SJCRH30 (cell line): ENCODE results near the gene TBX4. TPM values are rescaled to one million over a fixed set of nuclear protein-coding genes. Genes with fewer than 3 reads are reported as not detected.
A peak's percentile ranks its signal among the peaks of the same experiment; 100 is the strongest.
"Not testable (repeated sequence)": the region's sequence is repeated elsewhere in the genome, so short reads cannot be mapped to it uniquely, and the experiment has no call there.

Experiments
- DNase-seq, 2 experiments: peaks; one replicate each; pipeline ENCODE4 v3.0.0-alpha.2; 2015 to 2020
- H3K27ac ChIP-seq: fragments of 250-450 bp; sonication (Bioruptor Pico); 2 replicates; pipeline ENCODE4 v1.5.1; 2020; ENCODE audit warnings: mild to moderate bottlenecking, moderate library complexity
- H3K27me3 ChIP-seq: fragments of 250-450 bp; sonication (Bioruptor Pico); 2 replicates; pipeline ENCODE4 v1.5.1; 2020; ENCODE audit warnings: mild to moderate bottlenecking, moderate library complexity
- H3K36me3 ChIP-seq: fragments of 250-450 bp; sonication (Bioruptor Pico); 2 replicates; pipeline ENCODE4 v1.5.1; 2020; ENCODE audit warnings: mild to moderate bottlenecking, moderate library complexity
- H3K4me1 ChIP-seq: fragments of 250-450 bp; sonication (Bioruptor Pico); 2 replicates; pipeline ENCODE4 v1.5.1; 2020; ENCODE audit warnings: mild to moderate bottlenecking, moderate library complexity
- H3K4me3 ChIP-seq: fragments of 250-450 bp; sonication (Bioruptor Pico); 2 replicates; pipeline ENCODE4 v1.5.1; 2020; ENCODE audit warnings: mild to moderate bottlenecking, moderate library complexity
- H3K9me3 ChIP-seq: fragments of 250-450 bp; sonication (Bioruptor Pico); replicated peaks from 2 replicates; pipeline ENCODE4 v1.5.1; 2020; ENCODE audit warnings: mild to moderate bottlenecking, moderate library complexity
- total RNA-seq: library from RNA; depleted of rRNA; stranded (reverse); fragments of >200 nt; shearing (Covaris generic); gene quantifications from 2 replicates; pipeline ENCODE4 v1.2.3, GENCODE V29; 2014

Gene TBX4
- total RNA-seq, 1 experiment from 2014 or later: 0.42 TPM

GRCh38 chr17:61493830-61494324 lies 41.7 kb downstream of the TBX4 start:
- H3K27me3 ChIP-seq, H3K4me1 ChIP-seq, DNase-seq, H3K36me3 ChIP-seq, H3K9me3 ChIP-seq, H3K27ac ChIP-seq, H3K4me3 ChIP-seq: not testable (repeated sequence)

GRCh38 chr17:61494325-61495160 lies 42.3 kb downstream of the TBX4 start:
- Histone ChIP-seq H3K9me3 (no peaks in the 10 kb centered on the region), H3K27ac (peak overlapping the region; percentile 98), H3K4me3 (peak overlapping the region; percentile 65), H3K4me1 (peaks cover 9% of the 10 kb centered on the region), H3K27me3 (no peaks in the 10 kb centered on the region), H3K36me3 (no peaks in the 10 kb centered on the region)
- DNase-seq: no peak

- Histone ChIP-seq H3K4me3 (peak overlapping the region; percentile 65), H3K9me3 (no peaks in the 10 kb centered on the region), H3K27ac (peak overlapping the region; percentile 98), H3K27me3 (no peaks in the 10 kb centered on the region), H3K36me3 (no peaks in the 10 kb centered on the region), H3K4me1 (peaks cover 9% of the 10 kb centered on the region)
- peak; percentile 94 to 96 for DNase-seq
These were observed 43.1 kb downstream of the TBX4 start for GRCh38 chr17:61495161-61495857.

GRCh38 chr17:61496174-61496956 lies 44.1 kb downstream of the TBX4 start:
- Histone ChIP-seq H3K4me1 (peaks cover 9% of the 10 kb centered on the region), H3K36me3 (no peaks in the 10 kb centered on the region), H3K27me3 (no peaks in the 10 kb centered on the region), H3K9me3 (no peaks in the 10 kb centered on the region), H3K27ac (peak overlapping the region; percentile 98), H3K4me3 (peak overlapping the region; percentile 65)
- DNase-seq: peak; percentile 49 to 70

- Histone ChIP-seq H3K36me3 (no peaks in the 10 kb centered on the region), H3K27me3 (no peaks in the 10 kb centered on the region), H3K27ac (peak overlapping the region; percentile 98)
These were observed 44.9 kb downstream of the TBX4 start for GRCh38 chr17:61496957-61497653.

GRCh38 chr17:61498042-61498994 lies 46.1 kb downstream of the TBX4 start:
- H3K36me3 ChIP-seq: no peaks in the 10 kb centered on the region
- H3K4me3 ChIP-seq: no peak overlapping the region
- no peak overlapping the region for H3K27ac ChIP-seq
- H3K27me3 ChIP-seq: no peaks in the 10 kb centered on the region
- H3K9me3 ChIP-seq: no peaks in the 10 kb centered on the region
- peaks cover 9% of the 10 kb centered on the region for H3K4me1 ChIP-seq
- no peak for DNase-seq

More at GRCh38 chr17:61496957-61497653, 44.9 kb downstream of the TBX4 start:
- Histone ChIP-seq H3K9me3 (no peaks in the 10 kb centered on the region), H3K4me1 (peaks cover 9% of the 10 kb centered on the region), H3K4me3 (peak overlapping the region; percentile 65)
- peak in 1 of 2 experiments; percentile 43 for DNase-seq

- DNase-seq: no peak
- Histone ChIP-seq H3K9me3 (no peaks in the 10 kb centered on the region), H3K27ac (no peak overlapping the region), H3K36me3 (no peaks in the 10 kb centered on the region), H3K4me1 (peaks cover 14% of the 10 kb centered on the region), H3K4me3 (no peak overlapping the region), H3K27me3 (no peaks in the 10 kb centered on the region)
These were observed 47.4 kb downstream of the TBX4 start for GRCh38 chr17:61499632-61500031.

- Histone ChIP-seq H3K4me3 (no peak overlapping the region), H3K27me3 (no peaks in the 10 kb centered on the region), H3K9me3 (no peaks in the 10 kb centered on the region), H3K36me3 (no peaks in the 10 kb centered on the region), H3K27ac (no peak overlapping the region), H3K4me1 (peaks cover 17% of the 10 kb centered on the region)
- no peak for DNase-seq
These were observed 48.1 kb downstream of the TBX4 start for GRCh38 chr17:61500287-61500686.

GRCh38 chr17:61502292-61502691 lies 50.1 kb downstream of the TBX4 start:
- H3K36me3 ChIP-seq: no peaks in the 10 kb centered on the region
- H3K27ac ChIP-seq: no peak overlapping the region
- H3K9me3 ChIP-seq: no peaks in the 10 kb centered on the region
- peaks cover 15% of the 10 kb centered on the region for H3K4me1 ChIP-seq
- no peak for DNase-seq
- no peaks in the 10 kb centered on the region for H3K27me3 ChIP-seq
- no peak overlapping the region for H3K4me3 ChIP-seq

- no peaks in the 10 kb centered on the region for H3K9me3 ChIP-seq
- H3K4me1 ChIP-seq: peaks cover 13% of the 10 kb centered on the region
- no peak for DNase-seq
- no peak overlapping the region for H3K4me3 ChIP-seq
- no peaks in the 10 kb centered on the region for H3K27me3 ChIP-seq
- peak overlapping the region; percentile 14; the same call in 1 of the 2 replicates for H3K27ac ChIP-seq
- no peaks in the 10 kb centered on the region for H3K36me3 ChIP-seq
These were observed 51.7 kb downstream of the TBX4 start for GRCh38 chr17:61503961-61504360.

GRCh38 chr17:61504697-61505096 lies 52.5 kb downstream of the TBX4 start:
- peaks cover 13% of the 10 kb centered on the region for H3K4me1 ChIP-seq

GRCh38 chr17:61505846-61506627 lies 53.8 kb downstream of the TBX4 start:
- Histone ChIP-seq H3K9me3 (no peaks in the 10 kb centered on the region), H3K4me1 (peaks cover 13% of the 10 kb centered on the region), H3K36me3 (no peaks in the 10 kb centered on the region), H3K4me3 (no peak overlapping the region), H3K27me3 (no peaks in the 10 kb centered on the region), H3K27ac (no peak overlapping the region)
- no peak for DNase-seq

More at GRCh38 chr17:61504697-61505096, 52.5 kb downstream of the TBX4 start:
- H3K27ac ChIP-seq: peak overlapping the region; percentile 14; the same call in 1 of the 2 replicates
- H3K36me3 ChIP-seq: no peaks in the 10 kb centered on the region
- DNase-seq: peak in 1 of 2 experiments; percentile 44
- no peaks in the 10 kb centered on the region for H3K9me3 ChIP-seq
- H3K27me3 ChIP-seq: no peaks in the 10 kb centered on the region
- no peak overlapping the region for H3K4me3 ChIP-seq
